Fibroblast of pulmonary artery (primary cell): ENCODE data around the gene TNFSF12.

Experiments
- DNase-seq: peaks from one replicate; pipeline ENCODE4 v3.0.0-alpha.2; 2010; ENCODE audit warnings: low read depth
- H3K4me3 ChIP-seq: replicated peaks from 2 replicates; pipeline ENCODE4 v1.5.1; 2011; ENCODE audit warnings: low read depth, mild to moderate bottlenecking, control low read depth, low read length, moderate library complexity
- CTCF ChIP-seq: IDR thresholded peaks from 2 replicates; pipeline ENCODE4 v1.5.1; 2011; ENCODE audit warnings: mild to moderate bottlenecking, control low read depth, low read length, inconsistent platforms; ENCODE audit errors: missing control alignments

The TNFSF12 gene

GRCh38 chr17:7515911-7516610 lies 32.8 kb upstream of the TNFSF12 start:
- DNase-seq: peak; percentile 23
- no peak for TF ChIP-seq CTCF
- no peak overlapping the region for H3K4me3 ChIP-seq

- H3K4me3 ChIP-seq: no peak overlapping the region
- peak; percentile 47 for TF ChIP-seq CTCF
- peak; percentile 36 for DNase-seq
Measured at GRCh38 chr17:7523033-7523432, 25.8 kb upstream of the TNFSF12 start.

GRCh38 chr17:7528842-7529241 lies 20.0 kb upstream of the TNFSF12 start:
- H3K4me3 ChIP-seq: no peak overlapping the region
- no peak for DNase-seq
- TF ChIP-seq CTCF: no peak

- no peak for TF ChIP-seq CTCF
- no peak for DNase-seq
- H3K4me3 ChIP-seq: no peak overlapping the region
Measured at GRCh38 chr17:7530023-7530900, 18.6 kb upstream of the TNFSF12 start.

- no peak for TF ChIP-seq CTCF
- H3K4me3 ChIP-seq: no peak overlapping the region
- DNase-seq: no peak
Measured at GRCh38 chr17:7538050-7538449, 10.8 kb upstream of the TNFSF12 start.

- TF ChIP-seq CTCF: no peak
- DNase-seq: no peak
- H3K4me3 ChIP-seq: no peak overlapping the region
Measured at GRCh38 chr17:7538891-7539545, 9.8 kb upstream of the TNFSF12 start.
